ENCODE measurements around the gene PKM.

The PKM gene

GRCh38 chr15:72154316-72154715, 76.7 kb downstream of the PKM start:
- no peak for TF ChIP-seq JUND (IDR thresholded peaks at IDR 0.05; ENCODE audit: low read depth)
- DNase-seq (ENCODE audit: low read depth in 1 of 2, low spot score in 1 of 2) = no peak
- in situ Hi-C loops (cut with HindIII; ENCODE audit: low pct_unique_long_range_greater_than_20kb, low sequenced_read_pairs) = no loop called here

DNA sequence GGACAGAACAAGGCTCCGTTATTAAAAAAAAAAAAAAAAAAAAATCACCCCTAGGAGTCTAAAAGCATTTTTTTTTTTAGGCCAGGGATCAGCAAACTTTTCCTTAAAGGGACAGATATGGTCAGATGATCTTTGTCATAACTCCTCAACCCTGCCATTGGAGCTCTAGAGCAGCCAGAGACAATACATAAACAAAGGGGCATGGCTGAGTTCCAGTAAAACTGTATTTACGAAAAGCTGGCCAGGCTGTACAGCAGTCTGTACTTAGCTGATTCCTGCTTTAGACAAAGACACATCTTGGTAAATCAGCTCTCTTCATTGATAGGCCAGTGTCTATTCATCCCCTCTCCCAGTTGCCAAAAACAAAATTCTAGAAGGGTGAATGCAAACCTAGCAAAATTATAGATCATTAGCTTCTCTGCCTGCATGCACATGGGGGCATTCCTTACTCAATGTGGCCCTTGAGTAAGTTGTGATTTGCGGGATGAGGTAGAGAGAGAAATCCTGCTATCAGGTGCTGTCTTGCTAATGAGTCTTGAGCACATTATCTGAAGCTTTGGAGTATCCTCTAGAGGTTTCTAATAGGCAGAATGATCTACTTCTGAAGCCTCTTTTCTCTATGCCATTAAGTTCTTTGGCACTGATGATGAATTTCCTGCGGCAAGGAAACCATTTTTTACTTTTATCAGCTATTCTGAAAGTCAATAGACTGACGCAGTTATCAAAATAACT, 77.6 kb downstream of the PKM start:
- in situ Hi-C loops (cut with HindIII; ENCODE audit: low pct_unique_long_range_greater_than_20kb, low sequenced_read_pairs) = no loop called here
- no peak for TF ChIP-seq JUND (IDR thresholded peaks at IDR 0.05; ENCODE audit: low read depth)
- no peak for DNase-seq (ENCODE audit: low read depth in 1 of 2, low spot score in 1 of 2)

Measured in T47D (cell line).